Smooth muscle cell (in vitro differentiated cells): ENCODE data around the gene MRPS27. TPM values are rescaled to one million over a fixed set of nuclear protein-coding genes. Genes with fewer than 3 reads are reported as not detected.
A peak's percentile ranks its signal among the peaks of the same experiment; 100 is the strongest.

Source experiments
- DNase-seq: peaks from one replicate; lab custom pipeline; 2025; ENCODE audit not compliant: unreplicated experiment; lab: John Stamatoyannopoulos, UW
- H2AFZ ChIP-seq: fragments of 200-600 bp; sonication (generic); 2 replicates; pipeline ENCODE4 v1.6.0; 2016; ENCODE audit warnings: antibody characterized with exemption, low read depth, mild to moderate bottlenecking
- H3F3A ChIP-seq: fragments of 200-600 bp; sonication (generic); 2 replicates; pipeline ENCODE4 v1.6.0; 2017; ENCODE audit warnings: antibody characterized with exemption, low read depth
- H3K27ac ChIP-seq: fragments of 200-600 bp; sonication (generic); 2 replicates; pipeline ENCODE4 v1.5.1; 2016; ENCODE audit warnings: low read depth, mild to moderate bottlenecking
- H3K27me3 ChIP-seq: fragments of 200-600 bp; sonication (generic); 2 replicates; pipeline ENCODE4 v1.6.1; 2016; ENCODE audit warnings: low read depth, mild to moderate bottlenecking
- H3K36me3 ChIP-seq: fragments of 200-600 bp; sonication (generic); 2 replicates; pipeline ENCODE4 v1.5.1; 2016; ENCODE audit warnings: low read depth
- H3K4me1 ChIP-seq: fragments of 200-600 bp; sonication (generic); 2 replicates; pipeline ENCODE4 v1.5.1; 2016; ENCODE audit warnings: low read depth
- H3K4me2 ChIP-seq: fragments of 200-600 bp; sonication (generic); 2 replicates; pipeline ENCODE4 v1.6.0; 2016; ENCODE audit warnings: mild to moderate bottlenecking
- H3K4me3 ChIP-seq: fragments of 200-600 bp; sonication (generic); 2 replicates; pipeline ENCODE4 v1.5.1; 2016; ENCODE audit warnings: mild to moderate bottlenecking
- H3K79me2 ChIP-seq: fragments of 200-600 bp; sonication (generic); 2 replicates; pipeline ENCODE4 v1.6.0; 2016; ENCODE audit warnings: low read depth, mild to moderate bottlenecking
- H3K9ac ChIP-seq: fragments of 200-600 bp; sonication (generic); 2 replicates; pipeline ENCODE4 v1.6.0; 2016; ENCODE audit warnings: low read depth
- H3K9me3 ChIP-seq: fragments of 200-600 bp; sonication (generic); replicated peaks from 2 replicates; pipeline ENCODE4 v1.5.1; 2016; ENCODE audit warnings: low read depth
- H4K20me1 ChIP-seq: fragments of 200-600 bp; sonication (generic); 2 replicates; pipeline ENCODE4 v1.6.0; 2016; ENCODE audit warnings: low read depth
- WGBS: methylation state at CpG from one replicate; pipeline ENCODE4 v1.1.7; 2016; ENCODE audit warnings: low lambda C conversion rate; 5-methylcytosine and 5-hydroxymethylcytosine counted together
- polyA plus RNA-seq: library from polyadenylated mRNA; unstranded; fragments of >200 nt; fragmentation: Nextera tagmentation; extraction: Ambion mirVana; gene quantifications from 2 replicates; pipeline ENCODE4 v1.2.1, GENCODE V29; 2016
- total RNA-seq: library from RNA; depleted of rRNA; stranded (reverse); fragments of >200 nt; gene quantifications from 2 replicates; pipeline ENCODE4 v1.2.3, GENCODE V29; 2014
- TF ChIP-seq, protein P1 (sequence below): fragments of 200-600 bp; sonication (generic); IDR thresholded peaks from 2 replicates; pipeline ENCODE4 v1.5.1; 2017; ENCODE audit warnings: borderline replicate concordance, mild to moderate bottlenecking, antibody characterized with exemption; ENCODE audit not compliant: insufficient read depth, poor library complexity, severe bottlenecking

Gene MRPS27
- total and polyA plus RNA-seq, 2 experiments from 2014 or later: 36.7 to 38.3 TPM

DNA sequence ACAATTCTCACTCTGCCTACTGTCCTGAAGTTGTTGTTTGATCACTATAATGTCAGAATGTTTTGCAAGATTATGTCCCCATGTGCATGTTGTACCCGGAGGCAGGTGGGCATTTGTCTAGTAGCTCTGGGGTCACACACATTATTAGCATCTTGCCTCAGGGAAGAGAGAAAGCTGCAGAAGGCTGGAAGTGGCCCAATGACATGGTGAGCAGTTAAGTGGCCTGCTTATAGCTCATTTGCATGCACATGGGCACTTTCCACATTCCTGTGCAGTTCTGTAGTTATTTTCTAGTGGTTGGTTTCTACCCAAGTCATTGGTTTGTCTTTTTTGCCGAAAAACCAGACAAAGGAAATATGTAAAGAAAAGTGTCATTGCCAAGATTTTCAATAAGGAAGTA lies 131.9 kb downstream of the MRPS27 start:
- H3K27me3 ChIP-seq: no peaks in the 10 kb centered on the region
- H3K4me3 ChIP-seq: no peak overlapping the region
- DNase-seq: no peak
- H3K9me3 ChIP-seq: no peaks in the 10 kb centered on the region
- TF ChIP-seq, protein P1, sequence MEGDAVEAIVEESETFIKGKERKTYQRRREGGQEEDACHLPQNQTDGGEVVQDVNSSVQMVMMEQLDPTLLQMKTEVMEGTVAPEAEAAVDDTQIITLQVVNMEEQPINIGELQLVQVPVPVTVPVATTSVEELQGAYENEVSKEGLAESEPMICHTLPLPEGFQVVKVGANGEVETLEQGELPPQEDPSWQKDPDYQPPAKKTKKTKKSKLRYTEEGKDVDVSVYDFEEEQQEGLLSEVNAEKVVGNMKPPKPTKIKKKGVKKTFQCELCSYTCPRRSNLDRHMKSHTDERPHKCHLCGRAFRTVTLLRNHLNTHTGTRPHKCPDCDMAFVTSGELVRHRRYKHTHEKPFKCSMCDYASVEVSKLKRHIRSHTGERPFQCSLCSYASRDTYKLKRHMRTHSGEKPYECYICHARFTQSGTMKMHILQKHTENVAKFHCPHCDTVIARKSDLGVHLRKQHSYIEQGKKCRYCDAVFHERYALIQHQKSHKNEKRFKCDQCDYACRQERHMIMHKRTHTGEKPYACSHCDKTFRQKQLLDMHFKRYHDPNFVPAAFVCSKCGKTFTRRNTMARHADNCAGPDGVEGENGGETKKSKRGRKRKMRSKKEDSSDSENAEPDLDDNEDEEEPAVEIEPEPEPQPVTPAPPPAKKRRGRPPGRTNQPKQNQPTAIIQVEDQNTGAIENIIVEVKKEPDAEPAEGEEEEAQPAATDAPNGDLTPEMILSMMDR: no peak
- no peak overlapping the region for H3K4me2 ChIP-seq
- no peak overlapping the region for H3K9ac ChIP-seq
- peaks cover 30% of the 10 kb centered on the region for H3K79me2 ChIP-seq
- peaks cover 7% of the 10 kb centered on the region for H3K4me1 ChIP-seq
- H4K20me1 ChIP-seq: peaks cover 58% of the 10 kb centered on the region
- H3K27ac ChIP-seq: peak overlapping the region; percentile 41
- no peak overlapping the region for H2AFZ ChIP-seq
- H3F3A ChIP-seq: peaks cover 5% of the 10 kb centered on the region
- WGBS: 98% methylated on average over 2 of the region's 2 CpGs
- no peaks in the 10 kb centered on the region for H3K36me3 ChIP-seq

DNA sequence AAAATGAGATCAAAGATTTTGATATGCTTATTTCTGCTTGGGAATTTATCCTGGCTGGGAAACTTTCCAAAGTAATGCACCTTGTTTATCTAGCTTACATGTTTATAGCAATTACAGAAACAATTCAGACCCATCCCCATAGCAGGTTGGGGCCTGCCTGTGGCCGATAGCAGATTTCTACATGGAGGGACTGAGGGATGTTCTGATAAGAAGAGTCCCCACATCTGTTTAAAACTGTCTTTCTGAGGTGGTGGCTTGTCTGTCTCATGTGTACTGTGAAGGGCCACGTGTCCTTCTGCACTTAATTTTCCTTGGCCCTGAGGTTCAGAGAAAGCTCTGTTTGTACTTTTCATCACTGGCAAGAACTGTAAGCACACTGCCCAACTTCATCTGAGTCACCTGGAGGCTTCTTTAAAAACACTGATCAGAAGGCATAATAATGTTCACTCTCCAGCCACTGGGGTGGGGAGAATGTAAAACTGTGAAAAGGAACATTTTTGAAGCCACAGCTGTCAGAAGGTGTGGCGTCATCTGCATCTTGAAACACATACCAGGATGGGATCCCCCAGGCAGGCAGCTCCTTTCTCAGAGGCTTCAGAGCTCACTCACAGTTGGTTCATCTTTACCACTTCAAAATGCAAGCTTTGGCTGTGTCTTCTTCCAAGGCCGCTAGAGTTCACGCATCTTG lies 132.5 kb downstream of the MRPS27 start:
- Histone ChIP-seq H3K79me2 (peaks cover 30% of the 10 kb centered on the region), H3F3A (peaks cover 5% of the 10 kb centered on the region), H3K36me3 (no peaks in the 10 kb centered on the region), H3K4me1 (peaks cover 12% of the 10 kb centered on the region), H3K27me3 (no peaks in the 10 kb centered on the region), H2AFZ (no peak overlapping the region), H3K9ac (no peak overlapping the region), H3K4me3 (no peak overlapping the region), H3K9me3 (no peaks in the 10 kb centered on the region), H3K4me2 (no peak overlapping the region), H4K20me1 (peaks cover 61% of the 10 kb centered on the region), H3K27ac (no peak overlapping the region)
- 95% methylated on average over 5 of the region's 5 CpGs for WGBS
- no peak for DNase-seq
- TF ChIP-seq, protein P1: no peak

DNA sequence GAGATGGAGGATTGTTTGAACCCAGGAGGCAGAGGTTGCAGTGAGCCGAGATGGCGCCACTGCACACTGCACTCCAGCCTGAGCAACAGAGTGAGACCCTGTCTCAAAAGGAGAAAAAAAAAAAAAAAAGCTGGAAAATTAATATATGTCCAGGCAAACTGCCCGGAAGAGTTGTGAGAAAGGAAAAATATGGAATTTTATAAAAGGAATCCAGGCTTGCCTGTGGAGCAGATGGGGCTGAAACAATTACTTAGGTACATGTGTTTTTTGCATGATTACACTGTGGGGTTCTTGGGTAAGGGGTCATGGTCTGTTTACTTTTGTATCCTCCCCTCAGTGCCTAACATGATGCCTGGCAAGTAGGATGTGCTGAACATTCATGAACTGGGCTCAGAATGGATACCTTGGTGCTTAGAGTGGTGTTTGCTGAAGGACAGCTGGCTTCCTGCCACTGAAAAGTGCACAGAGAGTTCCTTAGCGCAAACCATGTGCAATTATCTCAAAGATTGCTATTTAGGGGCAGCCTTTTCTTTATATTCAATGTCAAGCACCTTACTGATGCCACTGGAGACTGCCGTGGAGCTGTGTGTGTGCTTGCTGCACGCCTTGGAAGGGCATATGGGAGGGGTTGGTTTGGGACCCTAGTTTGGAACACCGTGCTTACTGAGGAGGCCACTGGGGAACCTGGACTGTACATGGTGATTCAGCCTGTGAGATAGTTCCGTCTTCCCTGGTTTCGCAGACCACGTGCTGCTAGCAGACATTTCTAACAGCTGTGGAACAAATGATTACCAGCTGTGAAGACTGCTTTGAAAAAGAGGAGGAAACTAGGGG lies 134.3 kb downstream of the MRPS27 start:
- no peak for DNase-seq
- peaks cover 48% of the 10 kb centered on the region for H3K79me2 ChIP-seq

More for the DNA sequence above, 134.3 kb downstream of the MRPS27 start:
- Histone ChIP-seq H3K36me3 (no peaks in the 10 kb centered on the region), H3K9ac (no peak overlapping the region), H3K4me2 (no peak overlapping the region), H3K9me3 (no peaks in the 10 kb centered on the region), H3K27me3 (no peaks in the 10 kb centered on the region), H2AFZ (no peak overlapping the region), H3F3A (peaks cover 5% of the 10 kb centered on the region), H3K4me1 (peaks cover 29% of the 10 kb centered on the region), H3K27ac (no peak overlapping the region), H3K4me3 (no peak overlapping the region), H4K20me1 (peaks cover 63% of the 10 kb centered on the region)
- TF ChIP-seq, protein P1: no peak
- WGBS: 81% methylated on average over 10 of the region's 10 CpGs
